Liver (tissue), 9 donors: Measurements from ENCODE around the gene ELF1. TPM values are rescaled to one million over a fixed set of nuclear protein-coding genes. Genes with fewer than 3 reads are reported as not detected.

Experiments
- DNase-seq: peaks from one replicate; pipeline ENCODE4 v3.0.0-alpha.2; 2017; ENCODE audit warnings: low spot score
- H3K27ac ChIP-seq, 2 donors: one replicate each; pipeline ENCODE4 v1.7.0; 2013; ENCODE audit warnings: inconsistent platforms in 2 of 2, low read length in 2 of 2, control low read depth in 1 of 2, low read depth in 1 of 2, mild to moderate bottlenecking in 1 of 2
- H3K27me3 ChIP-seq, 4 donors: one replicate each; pipeline versions ENCODE4 v1.6.1 to v1.7.0; 2013; ENCODE audit warnings: low read length in 3 of 4, inconsistent platforms in 1 of 4, mild to moderate bottlenecking in 1 of 4, moderate library complexity in 1 of 4; ENCODE audit not compliant: control insufficient read depth in 4 of 4, insufficient read depth in 4 of 4
- H3K36me3 ChIP-seq, 4 donors: one replicate each; pipeline versions ENCODE4 v1.6.1 to v1.7.0; 2013; ENCODE audit warnings: low read length in 3 of 4, mild to moderate bottlenecking in 3 of 4, low read depth in 1 of 4, moderate library complexity in 1 of 4; ENCODE audit not compliant: control insufficient read depth in 4 of 4, insufficient read depth in 3 of 4
- H3K4me1 ChIP-seq, 4 donors: one replicate each; pipeline versions ENCODE4 v1.6.1 to v1.7.0; 2013; ENCODE audit warnings: low read length in 3 of 4, mild to moderate bottlenecking in 3 of 4, moderate library complexity in 1 of 4; ENCODE audit not compliant: control insufficient read depth in 4 of 4, insufficient read depth in 4 of 4
- H3K4me3 ChIP-seq, 3 donors: one replicate each; pipeline versions ENCODE4 v1.6.1 to v1.7.0; 2013; ENCODE audit warnings: low read length in 3 of 3, control low read depth in 1 of 3, low read depth in 1 of 3, mild to moderate bottlenecking in 1 of 3
- H3K9ac ChIP-seq, 2 donors: one replicate each; pipeline ENCODE4 v1.7.0; 2013; ENCODE audit warnings: low read length in 2 of 2, mild to moderate bottlenecking in 2 of 2, moderate library complexity in 2 of 2, control low read depth in 1 of 2, low read depth in 1 of 2
- H3K9me3 ChIP-seq, 4 donors: one replicate each; pipeline versions ENCODE4 v1.6.1 to v1.7.0; 2013; ENCODE audit warnings: low read length in 3 of 4; ENCODE audit not compliant: control insufficient read depth in 4 of 4
- EGR1 ChIP-seq, 2 donors: IDR thresholded peaks; 2 replicates each; pipeline ENCODE4 v1.6.1; 2016 to 2018; ENCODE audit warnings: antibody characterized with exemption in 2 of 2, low read depth in 2 of 2
- FOXA1 ChIP-seq: IDR thresholded peaks from 2 replicates; pipeline ENCODE4 v1.6.1; 2016; ENCODE audit warnings: antibody characterized with exemption
- FOXA2 ChIP-seq: IDR thresholded peaks from 2 replicates; pipeline ENCODE4 v1.6.1; 2016; ENCODE audit warnings: antibody characterized with exemption
- GABPA ChIP-seq, 2 donors: IDR thresholded peaks in 1 of 2; conservative IDR thresholded peaks in 1 of 2; 2 replicates each; pipeline ENCODE4 v1.6.1; 2016; ENCODE audit warnings: antibody characterized with exemption in 2 of 2, mild to moderate bottlenecking in 1 of 2, moderate library complexity in 1 of 2
- HNF4A ChIP-seq, 2 donors: conservative IDR thresholded peaks; 2 replicates each; pipeline ENCODE4 v1.6.1; 2016; ENCODE audit warnings: antibody characterized with exemption in 2 of 2, mild to moderate bottlenecking in 2 of 2
- NR2F2 ChIP-seq: IDR thresholded peaks from 2 replicates; pipeline ENCODE4 v1.6.1; 2016; ENCODE audit warnings: antibody characterized with exemption
- RAD21 ChIP-seq, 2 donors: IDR thresholded peaks; 2 replicates each; pipeline ENCODE4 v1.6.1; 2016; ENCODE audit warnings: antibody characterized with exemption in 2 of 2, mild to moderate bottlenecking in 2 of 2
- RXRA ChIP-seq, 2 donors: IDR thresholded peaks; 2 replicates each; pipeline ENCODE4 v1.6.1; 2017 to 2018; ENCODE audit warnings: antibody characterized with exemption in 2 of 2, mild to moderate bottlenecking in 1 of 2
- SP1 ChIP-seq: IDR thresholded peaks from 2 replicates; pipeline ENCODE4 v1.6.1; 2018; ENCODE audit warnings: antibody characterized with exemption, mild to moderate bottlenecking
- TAF1 ChIP-seq: conservative IDR thresholded peaks from 2 replicates; pipeline ENCODE4 v1.6.1; 2016; ENCODE audit warnings: antibody characterized with exemption, mild to moderate bottlenecking
- YY1 ChIP-seq: IDR thresholded peaks from 2 replicates; pipeline ENCODE4 v1.6.1; 2016; ENCODE audit warnings: antibody characterized with exemption, mild to moderate bottlenecking
- WGBS: extraction: QIAGEN DNeasy Blood & Tissue Kit; methylation state at CpG from one replicate; pipeline ENCODE4 v1.1.7; 2013; 5-methylcytosine and 5-hydroxymethylcytosine counted together
- polyA plus RNA-seq, 2 donors: library from polyadenylated mRNA; stranded (reverse) in 1 of 2; unstranded in 1 of 2; fragments of 200-250 nt in 1 of 2; fragments of >200 nt in 1 of 2; fragmentation: Nextera tagmentation in 1 of 2; extraction: Ambion mirVana in 1 of 2; gene quantifications; one replicate each; pipeline versions ENCODE4 v1.2.1 to v1.2.3, GENCODE V29; 2013 to 2015
- total RNA-seq, 2 donors: library from RNA; depleted of rRNA; stranded (reverse); fragments of >200 nt; gene quantifications; one replicate each; pipeline ENCODE4 v1.2.3, GENCODE V29; 2014
- TF ChIP-seq, protein P1 (sequence below): IDR thresholded peaks from 2 replicates; pipeline ENCODE4 v1.6.1; 2016; ENCODE audit warnings: antibody characterized with exemption
- TF ChIP-seq, protein P2 (sequence below): IDR thresholded peaks from 2 replicates; pipeline ENCODE4 v1.6.1; 2016; ENCODE audit warnings: antibody characterized with exemption
- TF ChIP-seq, protein P3 (sequence below): IDR thresholded peaks from 2 replicates; pipeline ENCODE4 v1.6.1; 2016; ENCODE audit warnings: antibody characterized with exemption, mild to moderate bottlenecking
- TF ChIP-seq, protein P4 (sequence below): fragments of 150-350 bp; IDR thresholded peaks from 2 replicates; pipeline ENCODE4 v1.5.1; 2017; ENCODE audit warnings: improper control_type of control experiment, low read depth, low read length; ENCODE audit not compliant: missing input control
- TF ChIP-seq, protein P5 (sequence below): IDR thresholded peaks from 2 replicates; pipeline ENCODE4 v1.6.1; 2016; ENCODE audit warnings: antibody characterized with exemption
- donor health status: healthy.
- donor health status: healthy.
- donor health status: healthy.
- donor health status: healthy.
- donor health status: healthy.

ELF1 gene
- total and polyA plus RNA-seq, 4 donors, result 15.3 to 57.2 (median 26.5) TPM

DNA sequence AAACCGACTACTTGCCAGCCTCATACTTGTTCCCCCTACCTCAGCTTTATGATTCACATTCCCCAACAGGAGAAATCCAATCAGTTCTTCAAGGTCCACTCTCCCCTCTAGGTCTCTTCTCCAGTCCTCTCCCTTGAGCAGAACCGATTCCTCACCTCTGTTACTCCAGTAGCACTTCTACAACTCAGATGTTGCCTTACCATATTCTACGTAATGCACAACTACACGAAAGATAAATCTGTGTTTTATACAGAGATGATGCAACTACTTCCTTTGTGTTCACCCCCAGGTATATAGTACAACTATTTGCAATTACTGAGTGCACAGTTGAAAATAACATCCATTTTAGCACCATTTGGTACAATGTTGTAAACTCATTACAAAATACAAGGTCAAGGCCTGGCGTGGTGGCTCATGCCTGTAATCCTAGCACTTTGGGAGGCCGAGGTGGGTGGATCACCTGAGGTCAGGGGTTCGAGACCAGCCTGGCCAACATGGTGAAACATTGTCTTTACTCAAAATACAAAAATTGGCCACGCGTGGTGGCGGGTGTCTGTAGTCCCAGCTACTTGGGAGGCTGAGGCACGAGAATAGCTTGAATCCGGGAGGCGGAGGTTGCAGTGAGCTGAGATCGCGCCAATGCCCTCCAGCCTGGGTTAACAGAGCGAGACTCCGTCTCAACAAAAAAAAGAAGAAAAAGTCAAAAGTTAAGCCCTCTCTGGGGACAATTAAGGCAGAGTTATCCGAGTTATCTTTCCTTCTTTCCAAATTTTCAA is 39.4 kb upstream of the ELF1 start:
- peak overlapping the region; percentile 37 to 47 for H3K27ac ChIP-seq
- H3K36me3 ChIP-seq, result no peaks in the 10 kb centered on the region
- TF ChIP-seq FOXA1 (no peak), EGR1 (IDR thresholded peaks at IDR 0.05; ENCODE audit: low read depth in 2 of 2) (no peak), SP1 (no peak), HNF4A (conservative IDR thresholded peaks at IDR 0.05) (no peak), RAD21 (IDR thresholded peaks at IDR 0.05) (no peak), FOXA2 (no peak), RXRA (IDR thresholded peaks at IDR 0.05) (no peak), GABPA (IDR thresholded peaks at IDR 0.05 in 1 of 2, conservative IDR thresholded peaks at IDR 0.05 in 1 of 2) (no peak), YY1 (no peak), TAF1 (no peak), NR2F2 (no peak)
- TF ChIP-seq, protein P1, sequence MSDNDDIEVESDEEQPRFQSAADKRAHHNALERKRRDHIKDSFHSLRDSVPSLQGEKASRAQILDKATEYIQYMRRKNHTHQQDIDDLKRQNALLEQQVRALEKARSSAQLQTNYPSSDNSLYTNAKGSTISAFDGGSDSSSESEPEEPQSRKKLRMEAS, result no peak
- TF ChIP-seq, protein P2, sequence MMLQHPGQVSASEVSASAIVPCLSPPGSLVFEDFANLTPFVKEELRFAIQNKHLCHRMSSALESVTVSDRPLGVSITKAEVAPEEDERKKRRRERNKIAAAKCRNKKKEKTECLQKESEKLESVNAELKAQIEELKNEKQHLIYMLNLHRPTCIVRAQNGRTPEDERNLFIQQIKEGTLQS, result no peak
- TF ChIP-seq, protein P3, sequence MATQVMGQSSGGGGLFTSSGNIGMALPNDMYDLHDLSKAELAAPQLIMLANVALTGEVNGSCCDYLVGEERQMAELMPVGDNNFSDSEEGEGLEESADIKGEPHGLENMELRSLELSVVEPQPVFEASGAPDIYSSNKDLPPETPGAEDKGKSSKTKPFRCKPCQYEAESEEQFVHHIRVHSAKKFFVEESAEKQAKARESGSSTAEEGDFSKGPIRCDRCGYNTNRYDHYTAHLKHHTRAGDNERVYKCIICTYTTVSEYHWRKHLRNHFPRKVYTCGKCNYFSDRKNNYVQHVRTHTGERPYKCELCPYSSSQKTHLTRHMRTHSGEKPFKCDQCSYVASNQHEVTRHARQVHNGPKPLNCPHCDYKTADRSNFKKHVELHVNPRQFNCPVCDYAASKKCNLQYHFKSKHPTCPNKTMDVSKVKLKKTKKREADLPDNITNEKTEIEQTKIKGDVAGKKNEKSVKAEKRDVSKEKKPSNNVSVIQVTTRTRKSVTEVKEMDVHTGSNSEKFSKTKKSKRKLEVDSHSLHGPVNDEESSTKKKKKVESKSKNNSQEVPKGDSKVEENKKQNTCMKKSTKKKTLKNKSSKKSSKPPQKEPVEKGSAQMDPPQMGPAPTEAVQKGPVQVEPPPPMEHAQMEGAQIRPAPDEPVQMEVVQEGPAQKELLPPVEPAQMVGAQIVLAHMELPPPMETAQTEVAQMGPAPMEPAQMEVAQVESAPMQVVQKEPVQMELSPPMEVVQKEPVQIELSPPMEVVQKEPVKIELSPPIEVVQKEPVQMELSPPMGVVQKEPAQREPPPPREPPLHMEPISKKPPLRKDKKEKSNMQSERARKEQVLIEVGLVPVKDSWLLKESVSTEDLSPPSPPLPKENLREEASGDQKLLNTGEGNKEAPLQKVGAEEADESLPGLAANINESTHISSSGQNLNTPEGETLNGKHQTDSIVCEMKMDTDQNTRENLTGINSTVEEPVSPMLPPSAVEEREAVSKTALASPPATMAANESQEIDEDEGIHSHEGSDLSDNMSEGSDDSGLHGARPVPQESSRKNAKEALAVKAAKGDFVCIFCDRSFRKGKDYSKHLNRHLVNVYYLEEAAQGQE, result no peak
- TF ChIP-seq, protein P4, sequence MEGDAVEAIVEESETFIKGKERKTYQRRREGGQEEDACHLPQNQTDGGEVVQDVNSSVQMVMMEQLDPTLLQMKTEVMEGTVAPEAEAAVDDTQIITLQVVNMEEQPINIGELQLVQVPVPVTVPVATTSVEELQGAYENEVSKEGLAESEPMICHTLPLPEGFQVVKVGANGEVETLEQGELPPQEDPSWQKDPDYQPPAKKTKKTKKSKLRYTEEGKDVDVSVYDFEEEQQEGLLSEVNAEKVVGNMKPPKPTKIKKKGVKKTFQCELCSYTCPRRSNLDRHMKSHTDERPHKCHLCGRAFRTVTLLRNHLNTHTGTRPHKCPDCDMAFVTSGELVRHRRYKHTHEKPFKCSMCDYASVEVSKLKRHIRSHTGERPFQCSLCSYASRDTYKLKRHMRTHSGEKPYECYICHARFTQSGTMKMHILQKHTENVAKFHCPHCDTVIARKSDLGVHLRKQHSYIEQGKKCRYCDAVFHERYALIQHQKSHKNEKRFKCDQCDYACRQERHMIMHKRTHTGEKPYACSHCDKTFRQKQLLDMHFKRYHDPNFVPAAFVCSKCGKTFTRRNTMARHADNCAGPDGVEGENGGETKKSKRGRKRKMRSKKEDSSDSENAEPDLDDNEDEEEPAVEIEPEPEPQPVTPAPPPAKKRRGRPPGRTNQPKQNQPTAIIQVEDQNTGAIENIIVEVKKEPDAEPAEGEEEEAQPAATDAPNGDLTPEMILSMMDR, result no peak
- TF ChIP-seq, protein P5, sequence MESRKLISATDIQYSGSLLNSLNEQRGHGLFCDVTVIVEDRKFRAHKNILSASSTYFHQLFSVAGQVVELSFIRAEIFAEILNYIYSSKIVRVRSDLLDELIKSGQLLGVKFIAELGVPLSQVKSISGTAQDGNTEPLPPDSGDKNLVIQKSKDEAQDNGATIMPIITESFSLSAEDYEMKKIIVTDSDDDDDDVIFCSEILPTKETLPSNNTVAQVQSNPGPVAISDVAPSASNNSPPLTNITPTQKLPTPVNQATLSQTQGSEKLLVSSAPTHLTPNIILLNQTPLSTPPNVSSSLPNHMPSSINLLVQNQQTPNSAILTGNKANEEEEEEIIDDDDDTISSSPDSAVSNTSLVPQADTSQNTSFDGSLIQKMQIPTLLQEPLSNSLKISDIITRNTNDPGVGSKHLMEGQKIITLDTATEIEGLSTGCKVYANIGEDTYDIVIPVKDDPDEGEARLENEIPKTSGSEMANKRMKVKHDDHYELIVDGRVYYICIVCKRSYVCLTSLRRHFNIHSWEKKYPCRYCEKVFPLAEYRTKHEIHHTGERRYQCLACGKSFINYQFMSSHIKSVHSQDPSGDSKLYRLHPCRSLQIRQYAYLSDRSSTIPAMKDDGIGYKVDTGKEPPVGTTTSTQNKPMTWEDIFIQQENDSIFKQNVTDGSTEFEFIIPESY, result no peak
- H3K4me1 ChIP-seq, result peaks cover 10 to 61% (median 49%) of the 10 kb centered on the region in 4 donors
- H3K27me3 ChIP-seq, result no peaks in the 10 kb centered on the region
- no peaks in the 10 kb centered on the region for H3K9me3 ChIP-seq
- 82% methylated on average over 18 of the region's 18 CpGs for WGBS
- no peak for DNase-seq
- no peak overlapping the region for H3K4me3 ChIP-seq
- H3K9ac ChIP-seq, result no peak overlapping the region
